KMS-11 (cell line): ENCODE measurements around the gene MED15.

Experiments used
- H2AFZ ChIP-seq: fragments of 200-600 bp; sonication (generic); 2 replicates; pipeline ENCODE4 v1.6.1; 2016; ENCODE audit warnings: antibody characterized with exemption, mixed run types, low read depth
- H3K27ac ChIP-seq: fragments of 200-600 bp; sonication (generic); 2 replicates; pipeline ENCODE4 v1.6.1; 2016; ENCODE audit warnings: mild to moderate bottlenecking, mixed run types
- H3K27me3 ChIP-seq: fragments of 200-600 bp; sonication (generic); 2 replicates; pipeline ENCODE4 v1.6.1; 2017; ENCODE audit warnings: mild to moderate bottlenecking, low read depth, mixed run types, moderate library complexity; ENCODE audit not compliant: insufficient read depth
- H3K36me3 ChIP-seq: fragments of 200-600 bp; sonication (generic); 2 replicates; pipeline ENCODE4 v1.6.1; 2017; ENCODE audit warnings: mild to moderate bottlenecking, mixed run types; ENCODE audit not compliant: insufficient read depth
- H3K4me1 ChIP-seq: fragments of 200-600 bp; sonication (generic); 2 replicates; pipeline ENCODE4 v1.6.1; 2016; ENCODE audit warnings: mild to moderate bottlenecking, low read depth, mixed run types; ENCODE audit not compliant: poor library complexity, severe bottlenecking
- H3K4me2 ChIP-seq: fragments of 200-600 bp; sonication (generic); 2 replicates; pipeline ENCODE4 v1.7.0; 2016; ENCODE audit warnings: mild to moderate bottlenecking, mixed run types
- H3K4me3 ChIP-seq: fragments of 200-600 bp; sonication (generic); IDR thresholded peaks from 2 replicates; pipeline ENCODE4 v1.6.1; 2017; ENCODE audit warnings: low read depth, low read length, mixed read lengths; ENCODE audit not compliant: insufficient read depth
- H3K79me2 ChIP-seq: fragments of 200-600 bp; sonication (generic); 2 replicates; pipeline ENCODE4 v1.6.1; 2016; ENCODE audit warnings: low read depth, mixed run types; ENCODE audit not compliant: insufficient read depth
- H3K9ac ChIP-seq: fragments of 200-600 bp; sonication (generic); 2 replicates; pipeline ENCODE4 v1.6.1; 2016; ENCODE audit warnings: mild to moderate bottlenecking, mixed run types
- H4K20me1 ChIP-seq: fragments of 200-600 bp; sonication (generic); 2 replicates; pipeline ENCODE4 v1.6.1; 2016; ENCODE audit warnings: mild to moderate bottlenecking, mixed run types; ENCODE audit not compliant: insufficient read depth
- CTCF ChIP-seq: fragments of 200-600 bp; sonication (generic); conservative IDR thresholded peaks from 2 replicates; pipeline ENCODE4 v1.6.1; 2017; ENCODE audit warnings: low read depth, mild to moderate bottlenecking, antibody characterized with exemption, low read length, moderate library complexity, mixed read lengths

MED15 gene

GRCh38 chr22:20528405-20528978 lies 21.1 kb downstream of the MED15 start:
- peaks cover 54% of the 10 kb centered on the region for H3K4me1 ChIP-seq
- no peak overlapping the region for H2AFZ ChIP-seq
- no peak overlapping the region for H3K4me3 ChIP-seq
- no peak overlapping the region for H3K4me2 ChIP-seq
- no peak for TF ChIP-seq CTCF
- H3K36me3 ChIP-seq: no peaks in the 10 kb centered on the region
- H4K20me1 ChIP-seq: no peaks in the 10 kb centered on the region
- no peak overlapping the region for H3K9ac ChIP-seq
- no peaks in the 10 kb centered on the region for H3K27me3 ChIP-seq
- H3K27ac ChIP-seq: no peak overlapping the region
- H3K79me2 ChIP-seq: peaks cover 74% of the 10 kb centered on the region

- Histone ChIP-seq H3K36me3 (no peaks in the 10 kb centered on the region), H3K9ac (no peak overlapping the region), H2AFZ (no peak overlapping the region), H3K4me1 (peaks cover 42% of the 10 kb centered on the region), H3K79me2 (peaks cover 74% of the 10 kb centered on the region), H3K27ac (no peak overlapping the region), H3K4me3 (no peak overlapping the region), H3K27me3 (no peaks in the 10 kb centered on the region), H3K4me2 (no peak overlapping the region), H4K20me1 (no peaks in the 10 kb centered on the region)
- no peak for TF ChIP-seq CTCF
These were observed 23.2 kb downstream of the MED15 start for GRCh38 chr22:20530368-20531153.

- Histone ChIP-seq H3K36me3 (no peaks in the 10 kb centered on the region), H3K4me3 (no peak overlapping the region), H3K9ac (no peak overlapping the region), H3K4me1 (peaks cover 37% of the 10 kb centered on the region), H3K79me2 (peaks cover 69% of the 10 kb centered on the region), H3K27me3 (no peaks in the 10 kb centered on the region), H2AFZ (no peak overlapping the region), H4K20me1 (no peaks in the 10 kb centered on the region), H3K4me2 (no peak overlapping the region), H3K27ac (no peak overlapping the region)
- TF ChIP-seq CTCF: no peak
These were observed 23.7 kb downstream of the MED15 start for GRCh38 chr22:20531154-20531403.

DNA sequence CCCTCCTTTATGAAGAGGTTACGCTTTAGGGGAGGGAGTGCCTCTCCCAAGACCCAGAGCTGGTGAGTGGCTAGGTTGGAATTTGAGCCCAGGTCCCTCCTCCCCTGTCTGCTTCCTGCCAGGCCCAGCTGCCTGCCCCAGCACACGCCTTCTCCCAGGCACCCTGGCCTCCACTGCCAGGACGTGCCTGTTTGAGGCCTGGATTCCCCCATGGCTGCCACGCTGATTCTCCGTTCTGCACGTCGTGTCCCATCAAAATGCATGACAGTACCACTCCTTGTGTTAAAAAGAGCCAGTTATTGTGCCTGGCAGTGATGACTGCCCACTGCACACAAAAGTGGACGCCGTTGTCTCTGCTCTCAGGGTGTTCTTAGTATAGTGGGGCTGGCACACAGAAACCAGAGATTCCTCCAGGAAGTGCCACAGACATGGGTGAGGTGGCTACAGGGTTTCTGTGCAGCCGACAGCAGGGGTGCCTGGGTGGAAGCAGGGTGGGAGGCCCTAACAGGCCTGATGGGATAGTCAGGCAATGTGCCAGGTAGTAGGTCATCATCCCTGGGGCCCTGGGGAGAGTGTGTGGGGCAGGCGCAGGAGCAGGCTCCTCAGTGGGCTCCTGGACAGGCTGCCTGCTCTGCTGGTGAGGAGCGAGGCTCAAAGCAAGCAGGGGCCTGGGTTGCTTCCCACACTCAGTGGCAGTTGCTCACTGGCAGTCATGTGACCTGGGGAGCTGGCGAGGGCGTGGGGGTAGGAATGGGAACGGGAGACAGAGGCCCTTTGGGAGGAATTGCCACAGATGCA lies 24.2 kb downstream of the MED15 start:
- no peak for TF ChIP-seq CTCF
- Histone ChIP-seq H2AFZ (no peak overlapping the region), H3K9ac (no peak overlapping the region), H3K79me2 (peaks cover 63% of the 10 kb centered on the region), H3K4me1 (peaks cover 32% of the 10 kb centered on the region), H3K36me3 (no peaks in the 10 kb centered on the region), H3K4me3 (no peak overlapping the region), H4K20me1 (no peaks in the 10 kb centered on the region), H3K27ac (no peak overlapping the region), H3K4me2 (no peak overlapping the region), H3K27me3 (no peaks in the 10 kb centered on the region)
